Liver (tissue), 9 donors: Measurements from ENCODE around the gene NIPSNAP3A. TPM values are rescaled to one million over a fixed set of nuclear protein-coding genes. Genes with fewer than 3 reads are reported as not detected.

Experiments used
- DNase-seq: peaks from one replicate; pipeline ENCODE4 v3.0.0-alpha.2; 2017; ENCODE audit warnings: low spot score
- H3K27ac ChIP-seq, 2 donors: one replicate each; pipeline ENCODE4 v1.7.0; 2013; ENCODE audit warnings: inconsistent platforms in 2 of 2, low read length in 2 of 2, control low read depth in 1 of 2, low read depth in 1 of 2, mild to moderate bottlenecking in 1 of 2
- H3K27me3 ChIP-seq, 4 donors: one replicate each; pipeline versions ENCODE4 v1.6.1 to v1.7.0; 2013; ENCODE audit warnings: low read length in 3 of 4, inconsistent platforms in 1 of 4, mild to moderate bottlenecking in 1 of 4, moderate library complexity in 1 of 4; ENCODE audit not compliant: control insufficient read depth in 4 of 4, insufficient read depth in 4 of 4
- H3K36me3 ChIP-seq, 4 donors: one replicate each; pipeline versions ENCODE4 v1.6.1 to v1.7.0; 2013; ENCODE audit warnings: low read length in 3 of 4, mild to moderate bottlenecking in 3 of 4, low read depth in 1 of 4, moderate library complexity in 1 of 4; ENCODE audit not compliant: control insufficient read depth in 4 of 4, insufficient read depth in 3 of 4
- H3K4me1 ChIP-seq, 4 donors: one replicate each; pipeline versions ENCODE4 v1.6.1 to v1.7.0; 2013; ENCODE audit warnings: low read length in 3 of 4, mild to moderate bottlenecking in 3 of 4, moderate library complexity in 1 of 4; ENCODE audit not compliant: control insufficient read depth in 4 of 4, insufficient read depth in 4 of 4
- H3K4me3 ChIP-seq, 3 donors: one replicate each; pipeline versions ENCODE4 v1.6.1 to v1.7.0; 2013; ENCODE audit warnings: low read length in 3 of 3, control low read depth in 1 of 3, low read depth in 1 of 3, mild to moderate bottlenecking in 1 of 3
- H3K9ac ChIP-seq, 2 donors: one replicate each; pipeline ENCODE4 v1.7.0; 2013; ENCODE audit warnings: low read length in 2 of 2, mild to moderate bottlenecking in 2 of 2, moderate library complexity in 2 of 2, control low read depth in 1 of 2, low read depth in 1 of 2
- H3K9me3 ChIP-seq, 4 donors: one replicate each; pipeline versions ENCODE4 v1.6.1 to v1.7.0; 2013; ENCODE audit warnings: low read length in 3 of 4; ENCODE audit not compliant: control insufficient read depth in 4 of 4
- EGR1 ChIP-seq, 2 donors: IDR thresholded peaks; 2 replicates each; pipeline ENCODE4 v1.6.1; 2016 to 2018; ENCODE audit warnings: antibody characterized with exemption in 2 of 2, low read depth in 2 of 2
- FOXA1 ChIP-seq: IDR thresholded peaks from 2 replicates; pipeline ENCODE4 v1.6.1; 2016; ENCODE audit warnings: antibody characterized with exemption
- FOXA2 ChIP-seq: IDR thresholded peaks from 2 replicates; pipeline ENCODE4 v1.6.1; 2016; ENCODE audit warnings: antibody characterized with exemption
- GABPA ChIP-seq, 2 donors: IDR thresholded peaks in 1 of 2; conservative IDR thresholded peaks in 1 of 2; 2 replicates each; pipeline ENCODE4 v1.6.1; 2016; ENCODE audit warnings: antibody characterized with exemption in 2 of 2, mild to moderate bottlenecking in 1 of 2, moderate library complexity in 1 of 2
- HNF4A ChIP-seq, 2 donors: conservative IDR thresholded peaks; 2 replicates each; pipeline ENCODE4 v1.6.1; 2016; ENCODE audit warnings: antibody characterized with exemption in 2 of 2, mild to moderate bottlenecking in 2 of 2
- HNF4G ChIP-seq: IDR thresholded peaks from 2 replicates; pipeline ENCODE4 v1.6.1; 2016; ENCODE audit warnings: antibody characterized with exemption
- JUND ChIP-seq, 2 donors: IDR thresholded peaks; 2 replicates each; pipeline ENCODE4 v1.6.1; 2016; ENCODE audit warnings: antibody characterized with exemption in 2 of 2
- NR2F2 ChIP-seq: IDR thresholded peaks from 2 replicates; pipeline ENCODE4 v1.6.1; 2016; ENCODE audit warnings: antibody characterized with exemption
- RAD21 ChIP-seq, 2 donors: IDR thresholded peaks; 2 replicates each; pipeline ENCODE4 v1.6.1; 2016; ENCODE audit warnings: antibody characterized with exemption in 2 of 2, mild to moderate bottlenecking in 2 of 2
- RXRA ChIP-seq, 2 donors: IDR thresholded peaks; 2 replicates each; pipeline ENCODE4 v1.6.1; 2017 to 2018; ENCODE audit warnings: antibody characterized with exemption in 2 of 2, mild to moderate bottlenecking in 1 of 2
- SP1 ChIP-seq: IDR thresholded peaks from 2 replicates; pipeline ENCODE4 v1.6.1; 2018; ENCODE audit warnings: antibody characterized with exemption, mild to moderate bottlenecking
- TAF1 ChIP-seq: conservative IDR thresholded peaks from 2 replicates; pipeline ENCODE4 v1.6.1; 2016; ENCODE audit warnings: antibody characterized with exemption, mild to moderate bottlenecking
- YY1 ChIP-seq: IDR thresholded peaks from 2 replicates; pipeline ENCODE4 v1.6.1; 2016; ENCODE audit warnings: antibody characterized with exemption, mild to moderate bottlenecking
- WGBS: extraction: QIAGEN DNeasy Blood & Tissue Kit; methylation state at CpG from one replicate; pipeline ENCODE4 v1.1.7; 2013; 5-methylcytosine and 5-hydroxymethylcytosine counted together
- polyA plus RNA-seq, 2 donors: library from polyadenylated mRNA; stranded (reverse) in 1 of 2; unstranded in 1 of 2; fragments of 200-250 nt in 1 of 2; fragments of >200 nt in 1 of 2; fragmentation: Nextera tagmentation in 1 of 2; extraction: Ambion mirVana in 1 of 2; gene quantifications; one replicate each; pipeline versions ENCODE4 v1.2.1 to v1.2.3, GENCODE V29; 2013 to 2015
- total RNA-seq, 2 donors: library from RNA; depleted of rRNA; stranded (reverse); fragments of >200 nt; gene quantifications; one replicate each; pipeline ENCODE4 v1.2.3, GENCODE V29; 2014
- TF ChIP-seq, protein P1 (sequence below): IDR thresholded peaks from 2 replicates; pipeline ENCODE4 v1.6.1; 2016; ENCODE audit warnings: antibody characterized with exemption, mild to moderate bottlenecking
- TF ChIP-seq, protein P2 (sequence below): IDR thresholded peaks from 2 replicates; pipeline ENCODE4 v1.6.1; 2016; ENCODE audit warnings: antibody characterized with exemption
- TF ChIP-seq, protein P3 (sequence below): IDR thresholded peaks from 2 replicates; pipeline ENCODE4 v1.6.1; 2016; ENCODE audit warnings: antibody characterized with exemption
- TF ChIP-seq, protein P4 (sequence below): IDR thresholded peaks from 2 replicates; pipeline ENCODE4 v1.6.1; 2016; ENCODE audit warnings: antibody characterized with exemption
- TF ChIP-seq, protein P5 (sequence below): fragments of 150-350 bp; IDR thresholded peaks from 2 replicates; pipeline ENCODE4 v1.5.1; 2017; ENCODE audit warnings: improper control_type of control experiment, low read depth, low read length; ENCODE audit not compliant: missing input control
- donor health status: healthy.
- donor health status: healthy.
- donor health status: healthy.
- donor health status: healthy.
- donor health status: healthy.

The NIPSNAP3A gene
- total RNA-seq (10 to 100 TPM; 18.7 to 41.2 TPM), polyA plus RNA-seq (10 to 100 TPM; 28.0 to 36.2 TPM)

DNA sequence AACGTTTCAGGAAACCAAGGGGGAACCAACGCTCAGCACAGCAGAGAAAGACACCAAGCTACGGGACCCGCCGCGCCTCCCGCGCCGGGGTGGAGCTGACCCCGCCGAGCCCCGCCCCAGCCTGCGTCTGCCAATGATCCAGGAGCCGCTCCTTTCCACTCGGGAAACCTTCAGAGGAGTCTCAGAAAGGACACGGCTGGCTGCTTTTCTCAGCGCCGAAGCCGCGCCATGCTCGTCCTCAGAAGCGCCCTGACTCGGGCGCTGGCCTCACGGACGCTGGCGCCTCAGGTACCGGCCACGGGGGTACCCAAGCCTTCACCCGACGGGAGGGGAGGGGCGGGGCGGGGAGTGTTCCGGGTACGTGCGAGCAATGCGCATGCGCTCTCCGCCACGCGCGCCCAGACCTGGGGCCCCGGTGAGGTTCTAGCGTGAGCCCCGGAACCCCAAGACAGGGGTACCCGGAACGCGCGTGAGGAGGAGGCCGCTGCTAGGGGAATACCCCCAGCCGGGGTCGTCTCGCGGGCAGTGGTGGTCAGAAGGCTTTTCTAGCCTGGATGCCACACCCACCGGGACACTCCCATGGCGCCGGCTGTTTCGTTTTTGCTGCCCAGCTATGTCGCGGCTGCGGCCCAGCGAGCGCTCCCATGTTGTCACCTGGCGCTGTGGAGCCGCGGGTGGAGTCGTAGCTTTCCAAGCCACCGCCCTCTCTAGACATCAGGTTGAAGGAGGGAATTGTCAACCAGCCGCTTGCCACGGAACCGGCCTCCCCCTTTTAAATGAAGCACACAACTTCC lies at the start of gene NIPSNAP3A:
Gene NIPSNAP3A, plus strand, starts transcription at position 119 of the 794 bp plus-strand sequence. Its CDS starts 110 bp downstream, at position 229.
- under 1% methylated on average over 71 of the region's 71 CpGs for WGBS
- Histone ChIP-seq H3K9me3 (no peaks in the 10 kb centered on the region), H3K4me1 (peaks cover 1 to 33% (median 20%) of the 10 kb centered on the region in 4 donors), H3K9ac (peak within 1 kb of the TSS; percentile 70 to 71), H3K27ac (peak within 1 kb of the TSS; percentile 48 to 86), H3K36me3 (peaks cover 2 to 9% (median 7%) of the 10 kb centered on the region in 4 donors), H3K27me3 (no peaks in the 10 kb centered on the region), H3K4me3 (peak within 1 kb of the TSS; percentile 69 to 83 (median 70))
- peak; percentile 89 for DNase-seq
- TF ChIP-seq YY1 (peak; percentile 86), SP1 (peak; percentile 53), TAF1 (peak; percentile 49), NR2F2 (peak; percentile 27), RXRA (IDR thresholded peaks at IDR 0.05) (peak; percentile 16 to 23)
- TF ChIP-seq, protein P1, sequence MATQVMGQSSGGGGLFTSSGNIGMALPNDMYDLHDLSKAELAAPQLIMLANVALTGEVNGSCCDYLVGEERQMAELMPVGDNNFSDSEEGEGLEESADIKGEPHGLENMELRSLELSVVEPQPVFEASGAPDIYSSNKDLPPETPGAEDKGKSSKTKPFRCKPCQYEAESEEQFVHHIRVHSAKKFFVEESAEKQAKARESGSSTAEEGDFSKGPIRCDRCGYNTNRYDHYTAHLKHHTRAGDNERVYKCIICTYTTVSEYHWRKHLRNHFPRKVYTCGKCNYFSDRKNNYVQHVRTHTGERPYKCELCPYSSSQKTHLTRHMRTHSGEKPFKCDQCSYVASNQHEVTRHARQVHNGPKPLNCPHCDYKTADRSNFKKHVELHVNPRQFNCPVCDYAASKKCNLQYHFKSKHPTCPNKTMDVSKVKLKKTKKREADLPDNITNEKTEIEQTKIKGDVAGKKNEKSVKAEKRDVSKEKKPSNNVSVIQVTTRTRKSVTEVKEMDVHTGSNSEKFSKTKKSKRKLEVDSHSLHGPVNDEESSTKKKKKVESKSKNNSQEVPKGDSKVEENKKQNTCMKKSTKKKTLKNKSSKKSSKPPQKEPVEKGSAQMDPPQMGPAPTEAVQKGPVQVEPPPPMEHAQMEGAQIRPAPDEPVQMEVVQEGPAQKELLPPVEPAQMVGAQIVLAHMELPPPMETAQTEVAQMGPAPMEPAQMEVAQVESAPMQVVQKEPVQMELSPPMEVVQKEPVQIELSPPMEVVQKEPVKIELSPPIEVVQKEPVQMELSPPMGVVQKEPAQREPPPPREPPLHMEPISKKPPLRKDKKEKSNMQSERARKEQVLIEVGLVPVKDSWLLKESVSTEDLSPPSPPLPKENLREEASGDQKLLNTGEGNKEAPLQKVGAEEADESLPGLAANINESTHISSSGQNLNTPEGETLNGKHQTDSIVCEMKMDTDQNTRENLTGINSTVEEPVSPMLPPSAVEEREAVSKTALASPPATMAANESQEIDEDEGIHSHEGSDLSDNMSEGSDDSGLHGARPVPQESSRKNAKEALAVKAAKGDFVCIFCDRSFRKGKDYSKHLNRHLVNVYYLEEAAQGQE = no peak
- TF ChIP-seq, protein P2, sequence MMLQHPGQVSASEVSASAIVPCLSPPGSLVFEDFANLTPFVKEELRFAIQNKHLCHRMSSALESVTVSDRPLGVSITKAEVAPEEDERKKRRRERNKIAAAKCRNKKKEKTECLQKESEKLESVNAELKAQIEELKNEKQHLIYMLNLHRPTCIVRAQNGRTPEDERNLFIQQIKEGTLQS = no peak
- TF ChIP-seq, protein P3, sequence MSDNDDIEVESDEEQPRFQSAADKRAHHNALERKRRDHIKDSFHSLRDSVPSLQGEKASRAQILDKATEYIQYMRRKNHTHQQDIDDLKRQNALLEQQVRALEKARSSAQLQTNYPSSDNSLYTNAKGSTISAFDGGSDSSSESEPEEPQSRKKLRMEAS = peak; percentile 62

DNA sequence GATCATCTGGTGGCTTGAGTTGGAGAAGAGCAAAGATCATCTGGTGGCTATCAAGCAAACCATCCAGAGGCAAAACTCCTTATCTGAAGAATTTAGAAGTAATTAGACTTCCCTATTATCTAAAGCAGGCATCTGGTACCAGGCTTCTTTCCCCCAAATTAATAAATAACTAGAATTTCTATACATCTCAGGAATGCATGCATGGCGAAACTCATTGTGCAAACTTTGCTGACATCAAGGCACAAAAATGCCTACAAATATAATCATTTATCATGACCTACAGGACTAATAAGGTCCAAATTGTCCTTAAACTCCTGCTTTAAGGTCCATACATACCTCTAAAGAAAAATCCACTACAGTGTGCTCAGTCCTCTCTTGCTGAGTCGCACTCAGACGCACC lies 47.2 kb upstream of the NIPSNAP3A start:
- no peaks in the 10 kb centered on the region for H3K27me3 ChIP-seq
- DNase-seq = no peak
- H3K4me1 ChIP-seq = no peaks in the 10 kb centered on the region
- no peak overlapping the region for H3K9ac ChIP-seq
- no peaks in the 10 kb centered on the region for H3K9me3 ChIP-seq
- H3K27ac ChIP-seq = no peak overlapping the region
- WGBS = 97% methylated on average over 3 of the region's 3 CpGs
- H3K4me3 ChIP-seq = no peak overlapping the region
- H3K36me3 ChIP-seq = no peaks in the 10 kb centered on the region
- TF ChIP-seq, protein P4, sequence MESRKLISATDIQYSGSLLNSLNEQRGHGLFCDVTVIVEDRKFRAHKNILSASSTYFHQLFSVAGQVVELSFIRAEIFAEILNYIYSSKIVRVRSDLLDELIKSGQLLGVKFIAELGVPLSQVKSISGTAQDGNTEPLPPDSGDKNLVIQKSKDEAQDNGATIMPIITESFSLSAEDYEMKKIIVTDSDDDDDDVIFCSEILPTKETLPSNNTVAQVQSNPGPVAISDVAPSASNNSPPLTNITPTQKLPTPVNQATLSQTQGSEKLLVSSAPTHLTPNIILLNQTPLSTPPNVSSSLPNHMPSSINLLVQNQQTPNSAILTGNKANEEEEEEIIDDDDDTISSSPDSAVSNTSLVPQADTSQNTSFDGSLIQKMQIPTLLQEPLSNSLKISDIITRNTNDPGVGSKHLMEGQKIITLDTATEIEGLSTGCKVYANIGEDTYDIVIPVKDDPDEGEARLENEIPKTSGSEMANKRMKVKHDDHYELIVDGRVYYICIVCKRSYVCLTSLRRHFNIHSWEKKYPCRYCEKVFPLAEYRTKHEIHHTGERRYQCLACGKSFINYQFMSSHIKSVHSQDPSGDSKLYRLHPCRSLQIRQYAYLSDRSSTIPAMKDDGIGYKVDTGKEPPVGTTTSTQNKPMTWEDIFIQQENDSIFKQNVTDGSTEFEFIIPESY = no peak
- no peak for TF ChIP-seq FOXA1
- no peak for TF ChIP-seq RXRA (IDR thresholded peaks at IDR 0.05)
- no peak for TF ChIP-seq HNF4G
- no peak for TF ChIP-seq FOXA2
- no peak for TF ChIP-seq JUND (IDR thresholded peaks at IDR 0.05)
- no peak for TF ChIP-seq SP1
- TF ChIP-seq, protein P1 = no peak
- no peak for TF ChIP-seq EGR1 (IDR thresholded peaks at IDR 0.05; ENCODE audit: low read depth in 2 of 2)
- TF ChIP-seq NR2F2 = no peak
- no peak for TF ChIP-seq GABPA (IDR thresholded peaks at IDR 0.05 in 1 of 2, conservative IDR thresholded peaks at IDR 0.05 in 1 of 2)
- TF ChIP-seq, protein P2 = no peak
- TF ChIP-seq TAF1 = no peak
- TF ChIP-seq, protein P3 = no peak
- no peak for TF ChIP-seq HNF4A (conservative IDR thresholded peaks at IDR 0.05)
- TF ChIP-seq YY1 = no peak
- TF ChIP-seq, protein P5, sequence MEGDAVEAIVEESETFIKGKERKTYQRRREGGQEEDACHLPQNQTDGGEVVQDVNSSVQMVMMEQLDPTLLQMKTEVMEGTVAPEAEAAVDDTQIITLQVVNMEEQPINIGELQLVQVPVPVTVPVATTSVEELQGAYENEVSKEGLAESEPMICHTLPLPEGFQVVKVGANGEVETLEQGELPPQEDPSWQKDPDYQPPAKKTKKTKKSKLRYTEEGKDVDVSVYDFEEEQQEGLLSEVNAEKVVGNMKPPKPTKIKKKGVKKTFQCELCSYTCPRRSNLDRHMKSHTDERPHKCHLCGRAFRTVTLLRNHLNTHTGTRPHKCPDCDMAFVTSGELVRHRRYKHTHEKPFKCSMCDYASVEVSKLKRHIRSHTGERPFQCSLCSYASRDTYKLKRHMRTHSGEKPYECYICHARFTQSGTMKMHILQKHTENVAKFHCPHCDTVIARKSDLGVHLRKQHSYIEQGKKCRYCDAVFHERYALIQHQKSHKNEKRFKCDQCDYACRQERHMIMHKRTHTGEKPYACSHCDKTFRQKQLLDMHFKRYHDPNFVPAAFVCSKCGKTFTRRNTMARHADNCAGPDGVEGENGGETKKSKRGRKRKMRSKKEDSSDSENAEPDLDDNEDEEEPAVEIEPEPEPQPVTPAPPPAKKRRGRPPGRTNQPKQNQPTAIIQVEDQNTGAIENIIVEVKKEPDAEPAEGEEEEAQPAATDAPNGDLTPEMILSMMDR = no peak
- no peak for TF ChIP-seq RAD21 (IDR thresholded peaks at IDR 0.05)
